SH-SY5Y (cell line): ENCODE results near the gene ONECUT2.

Experiments
- GATA2 ChIP-seq: IDR thresholded peaks from 2 replicates; pipeline ENCODE4 v1.6.1; 2011; ENCODE audit warnings: mild to moderate bottlenecking, low read depth, low read length
- GATA3 ChIP-seq: IDR thresholded peaks from 2 replicates; pipeline ENCODE4 v1.6.1; 2011; ENCODE audit warnings: low read depth, mild to moderate bottlenecking, low read length, moderate library complexity

ONECUT2 gene

DNA sequence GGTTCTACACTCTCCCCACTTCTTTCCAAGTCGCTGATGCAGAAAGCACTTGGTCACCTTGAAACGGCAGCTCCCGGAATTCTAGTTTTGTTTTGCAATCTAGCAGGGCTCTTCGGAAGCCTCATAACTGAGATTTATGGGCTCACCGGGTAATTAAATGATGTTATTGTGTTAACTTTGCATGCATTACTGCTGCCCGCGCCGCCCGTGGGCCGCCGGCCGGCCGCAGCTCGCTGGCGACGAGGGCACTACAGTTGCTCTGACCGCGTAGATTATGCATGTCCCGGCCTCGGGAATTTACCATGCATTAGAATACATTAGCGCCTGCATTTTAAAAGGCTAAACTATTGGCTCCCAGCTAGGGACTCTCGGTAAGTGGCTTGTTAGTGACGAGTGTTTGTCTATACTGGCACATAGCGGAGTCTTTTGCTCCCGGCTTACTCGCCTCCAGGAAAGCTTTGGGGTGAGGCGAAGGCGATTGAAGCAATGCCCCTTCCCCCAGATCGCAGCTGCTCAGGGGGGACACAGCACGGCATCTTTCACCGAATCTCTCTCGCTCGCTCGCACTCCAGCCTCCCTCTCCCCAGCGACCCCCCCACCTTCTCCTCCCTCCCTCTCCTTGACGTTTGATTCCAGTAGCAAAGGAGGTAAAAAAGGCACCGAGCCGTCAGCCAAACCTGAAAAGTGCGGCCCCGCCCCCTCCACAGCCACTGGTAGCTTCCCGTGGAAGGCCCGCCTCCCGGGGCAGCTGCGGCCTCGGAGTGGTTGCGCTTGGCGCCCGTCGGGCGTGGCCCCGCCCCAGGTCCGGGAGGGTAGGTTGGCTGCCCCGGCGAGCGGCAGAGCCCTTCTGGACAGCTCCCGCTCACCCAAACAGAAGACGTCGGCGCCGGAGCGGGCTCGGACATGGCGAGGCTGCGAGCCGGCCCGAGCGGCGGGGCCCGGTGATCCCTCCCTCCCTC lies at the start of gene ONECUT2:
Gene ONECUT2 (plus strand): TSS at position 839 of the 959 bp plus-strand sequence. CDS start 343 bp downstream, outside the sequence.
- TF ChIP-seq GATA2 (peak; percentile 5; the same call in 1 of the 2 replicates), GATA3 (no peak)

DNA sequence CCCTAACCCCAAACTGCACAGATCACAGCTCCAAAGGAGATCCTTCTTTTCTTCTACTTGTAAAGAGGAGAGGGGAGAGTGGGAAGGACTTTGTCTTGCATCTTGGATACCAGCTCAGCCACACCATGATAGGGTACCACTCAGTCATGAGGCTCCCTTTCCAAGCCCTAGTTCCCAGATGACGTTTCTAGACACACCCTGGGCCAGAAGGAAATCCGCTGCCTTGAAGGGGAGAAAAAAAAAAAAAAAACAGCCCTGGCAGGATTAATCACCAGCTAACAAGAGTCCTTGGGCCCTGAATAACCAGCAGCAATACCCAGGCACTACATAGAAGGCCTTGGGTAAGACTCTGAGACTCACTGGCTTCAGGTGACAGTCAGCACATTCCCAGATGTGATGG lies 45.9 kb upstream of the ONECUT2 start:
- TF ChIP-seq GATA2 (no peak), GATA3 (no peak)

DNA sequence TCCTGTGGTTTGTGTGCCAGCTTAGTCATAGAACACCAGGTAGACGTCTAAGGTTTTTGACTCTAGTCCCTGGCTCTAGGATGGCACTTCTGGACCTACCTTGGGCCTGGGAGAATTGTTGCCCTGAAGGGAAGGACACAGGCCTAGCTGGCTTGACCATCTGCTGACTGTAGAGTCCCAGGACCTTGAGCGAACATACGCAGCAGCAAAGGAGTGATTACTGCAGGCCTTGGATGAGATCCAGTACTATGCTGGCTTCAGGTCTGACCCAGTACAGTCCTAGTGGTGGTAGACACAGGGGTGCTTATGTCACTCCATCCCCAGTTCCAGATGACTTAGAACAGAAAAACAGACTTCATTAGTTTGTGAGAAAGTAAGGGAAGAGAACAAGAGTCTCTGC lies 45.1 kb upstream of the ONECUT2 start:
- no peak for TF ChIP-seq GATA2
- no peak for TF ChIP-seq GATA3

DNA sequence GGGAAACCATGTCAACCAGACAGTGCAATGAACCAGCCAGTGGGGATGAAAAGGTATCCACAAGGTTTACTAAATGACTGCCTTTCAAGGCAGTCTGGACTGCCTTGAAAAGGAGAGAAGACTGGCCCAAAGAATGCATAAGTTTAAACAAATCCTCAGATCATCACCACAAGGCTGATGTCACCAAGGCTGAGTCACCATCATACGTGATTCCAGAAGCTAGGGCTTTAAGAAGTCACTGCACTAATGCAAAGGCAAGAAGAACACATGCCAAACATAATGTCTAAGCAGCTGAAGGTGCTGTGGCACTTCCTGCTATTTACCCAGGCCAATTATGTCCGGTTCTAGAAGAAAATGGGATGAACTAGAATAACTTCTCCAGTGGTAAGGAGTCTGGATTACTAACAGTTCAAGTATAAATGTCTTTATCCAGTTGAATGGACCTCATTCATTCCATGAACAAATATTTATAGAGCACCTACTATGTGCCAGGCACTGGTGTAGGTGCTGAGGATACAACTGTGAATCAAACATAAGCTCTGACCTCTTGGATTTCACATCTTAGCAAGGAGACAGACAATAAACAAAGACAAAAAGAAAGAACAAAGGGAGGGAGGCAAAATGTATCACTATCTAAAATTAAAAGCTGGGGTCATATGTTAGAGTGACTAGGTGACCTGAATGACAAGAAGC lies 37.6 kb upstream of the ONECUT2 start:
- no peak for TF ChIP-seq GATA2

DNA sequence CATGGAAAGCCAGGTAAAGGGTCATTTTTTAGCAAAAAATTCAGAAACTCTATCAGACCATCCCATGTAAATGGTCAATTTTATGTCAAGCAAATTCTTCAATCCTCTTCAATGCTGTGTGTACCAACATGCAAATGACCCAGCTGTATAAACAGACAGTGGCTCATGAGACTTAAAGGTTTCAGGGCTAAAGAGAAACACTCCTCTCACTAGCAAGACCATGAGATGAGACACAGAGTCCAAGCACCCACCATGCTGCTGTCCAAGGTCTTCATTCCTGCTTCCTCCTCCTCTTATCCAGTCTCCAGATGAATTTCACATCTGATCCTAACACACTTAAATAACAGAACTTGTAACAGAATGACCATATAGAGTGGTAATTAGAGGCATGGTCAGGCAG lies 30.8 kb upstream of the ONECUT2 start:
- no peak for TF ChIP-seq GATA2
- no peak for TF ChIP-seq GATA3

DNA sequence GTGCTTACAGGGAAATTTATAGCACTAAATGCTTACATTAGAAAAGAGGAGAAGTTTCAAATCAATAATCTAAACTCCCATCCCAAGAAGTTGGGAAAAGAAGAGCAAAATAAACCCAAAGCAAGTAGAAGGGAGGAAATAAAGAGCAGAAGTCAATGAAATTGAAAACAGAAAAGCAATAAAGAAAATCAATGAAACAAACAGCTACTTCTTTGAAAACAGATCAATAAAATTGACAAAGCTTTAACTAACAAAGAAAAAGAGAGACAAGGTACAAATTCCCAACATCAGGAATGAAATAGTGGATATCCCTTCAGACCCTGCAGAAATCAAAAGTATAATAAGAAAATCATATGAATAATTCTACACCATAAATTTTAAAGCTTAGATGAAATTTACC lies 25.5 kb upstream of the ONECUT2 start:
- TF ChIP-seq GATA3 = no peak
- no peak for TF ChIP-seq GATA2

DNA sequence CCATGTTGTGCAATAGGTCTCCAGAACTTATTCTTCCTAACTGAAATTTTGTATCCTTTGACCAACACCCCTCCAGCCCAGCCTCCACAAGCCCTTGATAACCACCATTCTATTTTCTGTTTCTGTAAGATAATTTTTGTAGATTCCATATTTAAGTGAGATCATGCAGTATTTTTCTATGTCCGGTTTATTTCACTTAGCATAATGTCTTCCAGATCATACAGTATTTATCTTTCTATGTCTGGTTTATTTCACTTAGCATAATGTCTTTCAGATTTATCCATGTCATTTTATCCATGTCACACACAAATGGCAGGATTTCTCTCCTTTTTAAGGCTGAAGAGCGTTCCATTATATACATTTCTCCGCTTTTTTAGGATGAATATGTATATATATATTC lies 24.4 kb upstream of the ONECUT2 start:
- peak; percentile 29; the same call in 1 of the 2 replicates for TF ChIP-seq GATA3
- no peak for TF ChIP-seq GATA2

DNA sequence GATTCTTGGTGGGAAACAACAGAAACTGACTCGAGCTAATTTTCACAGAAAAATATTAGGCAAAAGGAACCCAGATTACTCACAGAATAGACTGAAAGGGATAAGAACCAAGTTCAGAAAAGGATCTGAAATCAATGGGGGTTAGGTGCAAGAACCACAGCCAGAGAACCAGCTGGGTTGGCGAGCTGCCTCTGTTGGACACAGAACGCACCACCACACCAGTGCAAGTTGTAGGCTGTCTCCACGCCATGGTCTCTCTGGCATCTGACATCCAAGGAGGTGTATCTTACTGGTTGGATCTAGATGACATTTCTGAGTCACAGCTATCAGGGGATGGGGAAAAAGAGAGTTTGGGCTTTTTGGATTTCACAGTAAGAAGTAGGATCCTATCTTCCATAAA lies 18.6 kb upstream of the ONECUT2 start:
- TF ChIP-seq GATA3 = no peak
- no peak for TF ChIP-seq GATA2

DNA sequence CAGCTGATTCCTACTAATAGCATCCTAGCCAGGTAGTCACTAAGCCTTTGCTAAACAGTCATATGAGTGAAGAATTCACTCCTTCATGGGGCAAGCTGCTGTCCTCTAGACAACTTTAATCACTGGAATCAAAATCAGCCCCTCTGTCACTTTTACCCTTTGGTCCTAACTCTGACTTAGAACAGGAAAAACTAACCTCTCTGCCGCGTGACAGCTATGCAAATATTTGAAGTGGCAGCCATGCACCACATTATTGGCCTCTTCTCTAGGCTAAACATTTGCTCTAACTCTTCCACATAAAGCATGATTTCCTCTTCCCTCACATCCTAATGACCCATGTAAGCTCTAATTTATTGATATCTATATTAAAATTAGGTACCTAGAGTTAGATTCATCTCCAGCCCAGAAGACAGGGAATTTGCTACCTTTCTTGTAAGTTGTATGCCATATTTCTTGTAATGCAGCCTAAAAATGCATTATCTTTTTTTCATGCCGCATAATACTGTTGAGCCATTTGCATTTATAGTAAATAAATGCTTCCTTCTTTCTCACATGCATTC lies 12.8 kb upstream of the ONECUT2 start:
- no peak for TF ChIP-seq GATA2
- no peak for TF ChIP-seq GATA3

DNA sequence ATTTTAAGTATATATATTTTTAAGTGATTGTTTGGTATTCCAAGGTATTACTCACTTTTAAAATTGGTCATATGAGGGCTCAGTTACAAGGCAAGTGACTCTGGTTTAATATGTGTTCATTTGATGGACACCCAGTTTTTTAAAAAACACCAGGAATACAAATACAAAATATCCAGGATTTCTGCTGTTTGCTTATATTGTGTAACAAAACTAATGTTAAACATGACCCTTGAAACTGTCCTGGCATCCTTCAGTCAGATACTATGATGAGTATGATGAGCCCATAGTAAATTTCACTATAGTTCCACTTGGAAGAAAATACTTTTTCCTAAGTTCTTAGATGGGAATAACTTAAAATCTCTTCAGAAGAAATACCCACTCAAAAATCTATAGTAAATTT lies 11.4 kb upstream of the ONECUT2 start:
- TF ChIP-seq GATA2 (no peak), GATA3 (no peak)

DNA sequence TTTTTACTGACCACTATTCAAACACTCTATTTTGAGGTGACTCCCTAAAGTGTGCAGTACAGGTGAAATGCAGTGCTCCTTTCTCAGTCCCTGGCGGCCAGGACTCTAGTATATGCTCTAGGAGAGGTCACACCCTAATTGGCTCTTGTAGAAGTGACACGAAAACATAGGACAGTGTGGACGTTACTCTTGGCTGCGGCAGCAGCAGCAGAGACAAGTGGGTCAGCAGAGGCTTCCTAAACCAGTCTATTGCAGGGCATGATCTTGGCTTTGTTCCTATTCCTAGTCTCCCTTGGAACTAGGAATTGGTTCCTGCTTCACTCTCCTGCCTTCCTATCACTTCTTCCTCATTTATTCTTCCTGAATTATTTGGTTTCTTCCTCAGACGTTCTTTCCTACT lies 10.1 kb upstream of the ONECUT2 start:
- TF ChIP-seq GATA3 = no peak

DNA sequence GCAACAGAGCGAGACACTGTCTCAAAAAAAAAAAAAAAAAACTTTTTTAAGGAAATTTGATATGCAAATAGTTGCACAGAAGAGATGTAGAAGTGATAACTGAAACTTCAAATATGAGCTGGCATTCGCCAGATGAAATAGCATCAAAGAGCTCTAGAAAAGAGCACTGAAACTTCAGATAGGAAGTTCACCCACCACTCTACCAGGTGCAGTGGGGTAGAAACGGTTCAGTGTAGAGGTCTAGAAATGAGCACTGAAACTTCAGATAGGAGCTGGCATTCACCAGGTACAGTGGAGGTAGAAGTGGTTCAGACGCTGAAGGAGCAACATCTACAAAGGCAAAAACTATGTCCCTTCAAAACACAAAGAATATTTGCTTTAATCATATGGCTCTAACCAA lies 9.0 kb upstream of the ONECUT2 start:
- TF ChIP-seq GATA3 (no peak), GATA2 (no peak)

DNA sequence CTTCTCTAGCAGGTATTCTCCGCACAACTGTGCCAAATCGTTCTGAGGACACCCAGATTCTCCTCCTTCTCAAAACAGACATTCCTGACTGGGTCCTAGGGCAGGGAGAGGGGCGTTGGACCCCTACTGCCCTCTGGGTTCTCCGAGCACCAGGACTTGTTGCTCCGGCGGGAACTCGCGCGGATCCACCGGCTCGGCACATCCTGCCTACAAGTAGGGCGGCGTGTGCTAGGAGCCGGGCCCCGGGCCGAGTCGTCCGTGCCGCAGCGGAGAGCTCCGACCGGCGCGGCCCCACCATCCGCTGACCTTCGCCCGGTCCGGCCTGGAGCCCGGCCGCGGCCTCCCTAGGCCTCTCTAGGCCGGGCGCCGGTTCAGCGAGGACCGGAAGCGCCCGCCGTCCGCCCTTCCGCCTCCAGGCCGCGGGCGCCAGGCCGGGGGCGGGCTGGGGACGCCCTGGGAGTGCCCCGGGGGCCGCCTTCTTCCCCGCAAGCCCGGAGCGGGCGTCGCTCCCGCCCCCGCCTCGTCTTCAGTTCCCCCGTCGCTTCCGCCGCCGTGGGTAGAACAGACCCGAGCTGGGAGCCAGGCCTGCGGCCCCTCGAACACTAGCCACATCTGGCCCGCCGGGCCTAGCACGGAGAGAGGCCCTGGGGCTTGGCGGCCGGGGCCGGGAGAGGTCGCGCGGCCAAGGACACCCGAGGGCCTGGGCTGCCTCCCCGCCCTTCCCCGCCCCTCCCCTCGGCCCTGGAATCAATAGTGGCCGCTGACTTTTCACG lies 7.6 kb upstream of the ONECUT2 start:
- no peak for TF ChIP-seq GATA2
- TF ChIP-seq GATA3 = no peak

DNA sequence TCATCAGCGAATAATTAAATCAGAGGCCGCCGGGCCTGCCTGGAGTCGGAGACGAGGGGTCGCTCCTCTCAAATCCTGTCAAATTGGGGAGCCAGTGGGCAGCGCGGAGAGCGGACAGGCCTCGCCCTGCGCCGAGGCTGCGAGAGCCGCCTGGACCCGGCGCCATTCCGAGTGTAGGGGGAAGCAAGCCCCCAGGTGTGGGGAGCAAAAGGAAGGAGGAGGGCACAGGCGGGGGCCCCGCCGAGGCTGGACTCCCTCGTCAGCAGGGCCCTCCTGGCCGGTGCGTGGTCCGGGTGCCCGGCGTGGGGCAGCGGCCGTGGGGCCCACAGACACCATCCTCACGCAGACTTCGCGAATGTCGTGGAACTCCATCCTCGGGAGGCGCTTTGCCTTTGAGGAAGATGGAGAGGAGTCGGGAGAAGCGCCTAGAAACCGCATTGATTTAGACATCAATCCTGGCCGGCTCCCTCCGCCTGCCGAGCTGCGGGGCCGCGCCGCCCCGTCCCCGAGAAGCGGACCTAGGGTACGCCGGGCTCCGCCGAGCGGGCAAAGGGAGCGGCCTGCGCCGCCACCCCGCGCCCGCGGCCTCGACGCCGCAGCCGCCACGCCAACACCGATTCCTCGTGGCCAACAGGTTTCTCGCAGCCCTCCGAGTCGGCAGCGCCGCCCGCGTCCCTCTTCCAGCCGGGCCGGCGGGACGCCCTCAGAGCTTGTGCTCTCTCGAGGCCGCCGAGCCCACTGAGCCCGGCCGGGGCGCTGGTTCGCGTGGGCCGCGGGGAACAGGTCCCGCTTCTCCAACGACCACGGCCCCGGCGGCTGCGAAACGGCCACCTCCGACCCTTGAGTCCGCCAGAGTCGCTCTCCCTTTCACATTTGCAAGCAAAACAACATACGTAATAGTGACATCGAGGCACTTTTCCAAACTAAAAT lies 6.7 kb upstream of the ONECUT2 start:
- TF ChIP-seq GATA2 (no peak), GATA3 (no peak)
